Kidney (tissue), 14 donors: ENCODE results near the gene IPCEF1. TPM values are rescaled to one million over a fixed set of nuclear protein-coding genes. Genes with fewer than 3 reads are reported as not detected.
"Not testable (repeated sequence)": the region's sequence is repeated elsewhere in the genome, so short reads cannot be mapped to it uniquely, and the experiment has no call there.

Experiments used
- DNase-seq, 5 donors: peaks; one replicate each; pipeline ENCODE4 v3.0.0-alpha.2; 2013 to 2020
- FAIRE-seq: peaks from 2 replicates; lab custom pipeline; 2012; peaks lifted over from hg19 to GRCh38; lab: Jason Lieb, UNC
- H3K27ac ChIP-seq, 2 donors: one replicate each; pipeline ENCODE4 v1.7.0; 2013; ENCODE audit warnings: low read depth in 2 of 2, low read length in 2 of 2, inconsistent platforms in 1 of 2
- H3K27me3 ChIP-seq: one replicate; pipeline ENCODE4 v1.7.1; 2013; ENCODE audit warnings: low read length, inconsistent platforms; ENCODE audit not compliant: control insufficient read depth, insufficient read depth
- H3K36me3 ChIP-seq, 3 donors: one replicate each; pipeline versions ENCODE4 v1.7.0 to v1.7.1; 2013; ENCODE audit warnings: low read length in 3 of 3, control low read depth in 1 of 3, inconsistent platforms in 1 of 3; ENCODE audit not compliant: insufficient read depth in 3 of 3, control insufficient read depth in 2 of 3
- H3K4me1 ChIP-seq, 3 donors: one replicate each; pipeline versions ENCODE4 v1.7.0 to v1.7.1; 2013; ENCODE audit warnings: low read length in 3 of 3, inconsistent platforms in 1 of 3, low read depth in 1 of 3; ENCODE audit not compliant: control insufficient read depth in 2 of 3, insufficient read depth in 2 of 3
- H3K4me3 ChIP-seq, 3 donors: one replicate each; pipeline versions ENCODE4 v1.7.0 to v1.8.1; 2013; ENCODE audit warnings: low read length in 3 of 3, control low read depth in 1 of 3, inconsistent platforms in 1 of 3
- H3K9ac ChIP-seq, 3 donors: one replicate each; pipeline versions ENCODE4 v1.7.0 to v1.7.1; 2013; ENCODE audit warnings: low read length in 3 of 3, control low read depth in 1 of 3, inconsistent platforms in 1 of 3
- H3K9me3 ChIP-seq, 3 donors: one replicate each; pipeline versions ENCODE4 v1.7.0 to v1.7.1; 2013; ENCODE audit warnings: low read length in 3 of 3, control low read depth in 1 of 3, inconsistent platforms in 1 of 3; ENCODE audit not compliant: control insufficient read depth in 2 of 3, insufficient read depth in 1 of 3
- CTCF ChIP-seq: IDR thresholded peaks from 3 replicates; pipeline ENCODE4 v1.5.1; 2012; ENCODE audit warnings: mild to moderate bottlenecking, moderate library complexity, borderline replicate concordance; ENCODE audit not compliant: insufficient read depth; ENCODE audit errors: extremely low read depth
- intact Hi-C: fragments of 100-400 bp; cut with DNase I; formaldehyde crosslinking; loops from one replicate; pipeline ENCODE4 v1.11.1; 2022
- polyA plus RNA-seq: library from polyadenylated mRNA; stranded (reverse); fragments of 350-450 nt; fragmentation: Illumina TruSeq; extraction: RNeasy Lipid Tissue Mini Kit (QIAGEN cat#74804); gene quantifications from one replicate; pipeline ENCODE4 v1.2.3, GENCODE V29; 2014; ENCODE audit warnings: low read depth, low replicate concordance; ENCODE audit not compliant: insufficient read depth
- total RNA-seq: library from RNA; stranded (reverse); fragmentation: NEBNext Ultra II Directional; extraction: Animal tissue kit (Norgen Biotek cat#: 25700); gene quantifications from one replicate; pipeline ENCODE4 v1.2.1, GENCODE V29; 2021
- donor health status: control.
- donor health status: control.
- donor health status: control.
- donor health status: control.
- donor health status: control.
- donor health status: DM: yes; HTN: yes; CAD: no.
- donor health status: Normal renal cell carcinoma (clear cell type).

Gene IPCEF1
- total and polyA plus RNA-seq, 2 donors from 2014 or later = 2.7 to 25.9 TPM

GRCh38 chr6:154341336-154341735, 15.3 kb downstream of the IPCEF1 start:
- H3K9me3 ChIP-seq = no peaks in the 10 kb centered on the region
- H3K4me1 ChIP-seq = no peaks in the 10 kb centered on the region
- no peak overlapping the region for H3K27ac ChIP-seq
- H3K4me3 ChIP-seq = no peak overlapping the region
- DNase-seq (no peak), FAIRE-seq (no peak)
- no peaks in the 10 kb centered on the region for H3K36me3 ChIP-seq
- no peaks in the 10 kb centered on the region for H3K27me3 ChIP-seq
- H3K9ac ChIP-seq = no peak overlapping the region
- intact Hi-C loops = no loop called here
- no peak for TF ChIP-seq CTCF

- H3K9ac ChIP-seq = no peak overlapping the region
- H3K27me3 ChIP-seq = no peaks in the 10 kb centered on the region
- no peak overlapping the region for H3K27ac ChIP-seq
- intact Hi-C loops = no loop called here
- H3K36me3 ChIP-seq = no peaks in the 10 kb centered on the region
- H3K9me3 ChIP-seq = no peaks in the 10 kb centered on the region
- FAIRE-seq = no peak
- H3K4me3 ChIP-seq = no peak overlapping the region
- TF ChIP-seq CTCF = no peak
- no peak for DNase-seq
- no peaks in the 10 kb centered on the region for H3K4me1 ChIP-seq
These were observed 19.1 kb downstream of the IPCEF1 start for GRCh38 chr6:154337406-154338005.

GRCh38 chr6:154334147-154334546, 22.5 kb downstream of the IPCEF1 start:
- H3K36me3 ChIP-seq, H3K27me3 ChIP-seq, FAIRE-seq, H3K27ac ChIP-seq, DNase-seq, H3K4me1 ChIP-seq, H3K9ac ChIP-seq, H3K4me3 ChIP-seq, intact Hi-C loops, H3K9me3 ChIP-seq: not testable (repeated sequence)

- H3K4me3 ChIP-seq = no peak overlapping the region
- intact Hi-C loops = no loop called here
- H3K36me3 ChIP-seq = no peaks in the 10 kb centered on the region
- no peak for FAIRE-seq
- no peak for TF ChIP-seq CTCF
- H3K9ac ChIP-seq = no peak overlapping the region
- no peaks in the 10 kb centered on the region for H3K9me3 ChIP-seq
- no peak overlapping the region for H3K27ac ChIP-seq
- H3K4me1 ChIP-seq = no peaks in the 10 kb centered on the region
- H3K27me3 ChIP-seq = no peaks in the 10 kb centered on the region
- no peak for DNase-seq
These were observed 24.9 kb downstream of the IPCEF1 start for GRCh38 chr6:154331750-154332149.
